Measurements from ENCODE around the gene ILKAP.

Gene ILKAP

DNA sequence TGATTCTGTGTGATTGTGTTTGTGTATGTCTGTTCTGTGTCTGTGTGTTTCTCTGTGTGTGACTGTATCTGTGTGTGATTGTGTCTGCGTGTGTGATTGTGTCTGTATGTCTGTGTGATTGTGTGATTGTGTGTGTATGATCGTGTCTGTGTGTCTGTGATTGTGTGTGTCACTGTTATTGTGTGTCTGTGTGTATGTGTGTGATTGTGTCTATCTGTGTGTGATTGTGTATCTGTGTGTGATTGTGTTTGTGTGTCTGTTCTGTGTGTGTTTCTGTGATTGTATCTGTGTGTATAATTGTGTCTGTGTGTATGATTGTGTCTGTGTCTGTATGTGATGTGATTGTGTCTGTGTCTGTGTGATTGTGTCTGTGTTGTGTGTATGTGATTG is 76.7 kb downstream of the ILKAP start:
- no peak overlapping the region for H3K4me3 ChIP-seq (replicated peaks; ENCODE audit: insufficient read depth, low read length)
- H3K27ac ChIP-seq (replicated peaks) = no peak overlapping the region
- DNase-seq (ENCODE audit: low read depth in 1 of 2, low spot score in 1 of 2) = no peak
- TF ChIP-seq POLR2AphosphoS5 (IDR thresholded peaks at IDR 0.05; ENCODE audit: low read depth) = no peak
- no peak for TF ChIP-seq SPI1 (IDR thresholded peaks at IDR 0.05; ENCODE audit: borderline replicate concordance, low read depth)
- TF ChIP-seq, protein P1, sequence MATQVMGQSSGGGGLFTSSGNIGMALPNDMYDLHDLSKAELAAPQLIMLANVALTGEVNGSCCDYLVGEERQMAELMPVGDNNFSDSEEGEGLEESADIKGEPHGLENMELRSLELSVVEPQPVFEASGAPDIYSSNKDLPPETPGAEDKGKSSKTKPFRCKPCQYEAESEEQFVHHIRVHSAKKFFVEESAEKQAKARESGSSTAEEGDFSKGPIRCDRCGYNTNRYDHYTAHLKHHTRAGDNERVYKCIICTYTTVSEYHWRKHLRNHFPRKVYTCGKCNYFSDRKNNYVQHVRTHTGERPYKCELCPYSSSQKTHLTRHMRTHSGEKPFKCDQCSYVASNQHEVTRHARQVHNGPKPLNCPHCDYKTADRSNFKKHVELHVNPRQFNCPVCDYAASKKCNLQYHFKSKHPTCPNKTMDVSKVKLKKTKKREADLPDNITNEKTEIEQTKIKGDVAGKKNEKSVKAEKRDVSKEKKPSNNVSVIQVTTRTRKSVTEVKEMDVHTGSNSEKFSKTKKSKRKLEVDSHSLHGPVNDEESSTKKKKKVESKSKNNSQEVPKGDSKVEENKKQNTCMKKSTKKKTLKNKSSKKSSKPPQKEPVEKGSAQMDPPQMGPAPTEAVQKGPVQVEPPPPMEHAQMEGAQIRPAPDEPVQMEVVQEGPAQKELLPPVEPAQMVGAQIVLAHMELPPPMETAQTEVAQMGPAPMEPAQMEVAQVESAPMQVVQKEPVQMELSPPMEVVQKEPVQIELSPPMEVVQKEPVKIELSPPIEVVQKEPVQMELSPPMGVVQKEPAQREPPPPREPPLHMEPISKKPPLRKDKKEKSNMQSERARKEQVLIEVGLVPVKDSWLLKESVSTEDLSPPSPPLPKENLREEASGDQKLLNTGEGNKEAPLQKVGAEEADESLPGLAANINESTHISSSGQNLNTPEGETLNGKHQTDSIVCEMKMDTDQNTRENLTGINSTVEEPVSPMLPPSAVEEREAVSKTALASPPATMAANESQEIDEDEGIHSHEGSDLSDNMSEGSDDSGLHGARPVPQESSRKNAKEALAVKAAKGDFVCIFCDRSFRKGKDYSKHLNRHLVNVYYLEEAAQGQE (IDR thresholded peaks at IDR 0.05; ENCODE audit: insufficient replicate concordance, low read depth) = no peak
- TF ChIP-seq GABPA (IDR thresholded peaks at IDR 0.05; ENCODE audit: low read depth) = no peak
- TF ChIP-seq, protein P2, sequence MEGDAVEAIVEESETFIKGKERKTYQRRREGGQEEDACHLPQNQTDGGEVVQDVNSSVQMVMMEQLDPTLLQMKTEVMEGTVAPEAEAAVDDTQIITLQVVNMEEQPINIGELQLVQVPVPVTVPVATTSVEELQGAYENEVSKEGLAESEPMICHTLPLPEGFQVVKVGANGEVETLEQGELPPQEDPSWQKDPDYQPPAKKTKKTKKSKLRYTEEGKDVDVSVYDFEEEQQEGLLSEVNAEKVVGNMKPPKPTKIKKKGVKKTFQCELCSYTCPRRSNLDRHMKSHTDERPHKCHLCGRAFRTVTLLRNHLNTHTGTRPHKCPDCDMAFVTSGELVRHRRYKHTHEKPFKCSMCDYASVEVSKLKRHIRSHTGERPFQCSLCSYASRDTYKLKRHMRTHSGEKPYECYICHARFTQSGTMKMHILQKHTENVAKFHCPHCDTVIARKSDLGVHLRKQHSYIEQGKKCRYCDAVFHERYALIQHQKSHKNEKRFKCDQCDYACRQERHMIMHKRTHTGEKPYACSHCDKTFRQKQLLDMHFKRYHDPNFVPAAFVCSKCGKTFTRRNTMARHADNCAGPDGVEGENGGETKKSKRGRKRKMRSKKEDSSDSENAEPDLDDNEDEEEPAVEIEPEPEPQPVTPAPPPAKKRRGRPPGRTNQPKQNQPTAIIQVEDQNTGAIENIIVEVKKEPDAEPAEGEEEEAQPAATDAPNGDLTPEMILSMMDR (IDR thresholded peaks at IDR 0.05; ENCODE audit: insufficient read depth, low read length) = no peak
- no peaks in the 10 kb centered on the region for H3K27me3 ChIP-seq (ENCODE audit: insufficient read depth, poor library complexity, severe bottlenecking)

GRCh38 chr2:238126338-238126737 is 77.2 kb downstream of the ILKAP start:
- TF ChIP-seq, protein P1 (IDR thresholded peaks at IDR 0.05; ENCODE audit: insufficient replicate concordance, low read depth) = no peak
- TF ChIP-seq GABPA (IDR thresholded peaks at IDR 0.05; ENCODE audit: low read depth) = no peak
- TF ChIP-seq, protein P2 (IDR thresholded peaks at IDR 0.05; ENCODE audit: insufficient read depth, low read length) = no peak
- no peak for TF ChIP-seq POLR2AphosphoS5 (IDR thresholded peaks at IDR 0.05; ENCODE audit: low read depth)
- no peak for TF ChIP-seq SPI1 (IDR thresholded peaks at IDR 0.05; ENCODE audit: borderline replicate concordance, low read depth)

GRCh38 chr2:238125127-238125885 is 78.2 kb downstream of the ILKAP start:
- DNase-seq (ENCODE audit: low read depth in 1 of 2, low spot score in 1 of 2) = no peak
- TF ChIP-seq, protein P2 (IDR thresholded peaks at IDR 0.05; ENCODE audit: insufficient read depth, low read length) = no peak
- TF ChIP-seq GABPA (IDR thresholded peaks at IDR 0.05; ENCODE audit: low read depth) = no peak
- TF ChIP-seq POLR2AphosphoS5 (IDR thresholded peaks at IDR 0.05; ENCODE audit: low read depth) = no peak
- TF ChIP-seq, protein P1 (IDR thresholded peaks at IDR 0.05; ENCODE audit: insufficient replicate concordance, low read depth) = no peak
- TF ChIP-seq SPI1 (IDR thresholded peaks at IDR 0.05; ENCODE audit: borderline replicate concordance, low read depth) = no peak

More at GRCh38 chr2:238126338-238126737, 77.2 kb downstream of the ILKAP start:
- Histone ChIP-seq H3K4me3 (replicated peaks; ENCODE audit: insufficient read depth, low read length) (no peak overlapping the region), H3K27me3 (ENCODE audit: insufficient read depth, poor library complexity, severe bottlenecking) (no peaks in the 10 kb centered on the region), H3K27ac (replicated peaks) (no peak overlapping the region)
- DNase-seq (ENCODE audit: low read depth in 1 of 2, low spot score in 1 of 2) = no peak

More at GRCh38 chr2:238125127-238125885, 78.2 kb downstream of the ILKAP start:
- H3K27me3 ChIP-seq (ENCODE audit: insufficient read depth, poor library complexity, severe bottlenecking) = no peaks in the 10 kb centered on the region
- H3K27ac ChIP-seq (replicated peaks) = no peak overlapping the region
- H3K4me3 ChIP-seq (replicated peaks; ENCODE audit: insufficient read depth, low read length) = no peak overlapping the region
